22Rv1 (cell line): ENCODE data around the gene TMEM184A.

Experiments
- ZFX ChIP-seq: fragments of 450-650 bp; IDR thresholded peaks from 2 replicates; pipeline ENCODE4 v1.6.1; 2017; ENCODE audit warnings: antibody characterized with exemption, borderline replicate concordance
- TF ChIP-seq, protein P1 (sequence below): fragments of 450-650 bp; IDR thresholded peaks from 2 replicates; pipeline ENCODE4 v1.5.1; 2017; ENCODE audit warnings: mild to moderate bottlenecking

DNA sequence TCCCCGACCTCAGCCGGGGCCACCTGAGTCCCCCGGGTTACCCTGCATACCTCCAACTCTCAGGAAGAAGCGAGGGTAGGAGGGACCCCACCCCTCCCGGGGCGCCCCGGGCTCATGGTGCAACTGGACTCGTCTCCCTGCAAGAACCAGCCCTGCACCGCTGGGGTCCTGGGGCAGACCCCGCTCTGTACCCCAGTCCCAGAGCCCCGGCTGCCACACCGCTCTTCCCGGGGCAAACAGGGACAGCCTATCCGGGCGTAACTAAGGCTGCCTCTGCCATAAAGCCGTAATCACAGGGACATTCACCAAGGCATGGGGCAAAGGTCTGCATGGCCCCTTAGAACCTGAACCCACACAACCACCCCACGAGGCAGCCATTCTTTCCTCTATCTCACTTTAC lies 32.2 kb downstream of the TMEM184A start:
- TF ChIP-seq, protein P1, sequence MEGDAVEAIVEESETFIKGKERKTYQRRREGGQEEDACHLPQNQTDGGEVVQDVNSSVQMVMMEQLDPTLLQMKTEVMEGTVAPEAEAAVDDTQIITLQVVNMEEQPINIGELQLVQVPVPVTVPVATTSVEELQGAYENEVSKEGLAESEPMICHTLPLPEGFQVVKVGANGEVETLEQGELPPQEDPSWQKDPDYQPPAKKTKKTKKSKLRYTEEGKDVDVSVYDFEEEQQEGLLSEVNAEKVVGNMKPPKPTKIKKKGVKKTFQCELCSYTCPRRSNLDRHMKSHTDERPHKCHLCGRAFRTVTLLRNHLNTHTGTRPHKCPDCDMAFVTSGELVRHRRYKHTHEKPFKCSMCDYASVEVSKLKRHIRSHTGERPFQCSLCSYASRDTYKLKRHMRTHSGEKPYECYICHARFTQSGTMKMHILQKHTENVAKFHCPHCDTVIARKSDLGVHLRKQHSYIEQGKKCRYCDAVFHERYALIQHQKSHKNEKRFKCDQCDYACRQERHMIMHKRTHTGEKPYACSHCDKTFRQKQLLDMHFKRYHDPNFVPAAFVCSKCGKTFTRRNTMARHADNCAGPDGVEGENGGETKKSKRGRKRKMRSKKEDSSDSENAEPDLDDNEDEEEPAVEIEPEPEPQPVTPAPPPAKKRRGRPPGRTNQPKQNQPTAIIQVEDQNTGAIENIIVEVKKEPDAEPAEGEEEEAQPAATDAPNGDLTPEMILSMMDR: no peak
- no peak for TF ChIP-seq ZFX
